T47D (cell line): ENCODE data around the gene HEMK1.

Source experiments
- DNase-seq, 2 experiments: peaks; one replicate each; pipeline versions ENCODE4 v3.0.0 to v3.0.0-alpha.2; 2011 to 2012; ENCODE audit warnings: low read depth in 1 of 2, low spot score in 1 of 2
- JUND ChIP-seq: IDR thresholded peaks from 2 replicates; pipeline ENCODE4 v1.6.1; 2012; ENCODE audit warnings: low read depth
- in situ Hi-C: cut with HindIII; loops from 2 replicates; pipeline ENCODE4 v1.10.0; 2016; ENCODE audit warnings: low sequenced_read_pairs, low pct_unique_long_range_greater_than_20kb

HEMK1 gene

GRCh38 chr3:50639055-50639494, 69.8 kb downstream of the HEMK1 start:
- in situ Hi-C loops = no loop called here
- DNase-seq = no peak
- TF ChIP-seq JUND = no peak

GRCh38 chr3:50642382-50642781, 73.1 kb downstream of the HEMK1 start:
- no peak for TF ChIP-seq JUND
- in situ Hi-C loops = no loop called here
- DNase-seq = no peak

GRCh38 chr3:50644561-50644960, 75.2 kb downstream of the HEMK1 start:
- TF ChIP-seq JUND = no peak
- DNase-seq = no peak
- in situ Hi-C loops = no loop called here

- in situ Hi-C loops = no loop called here
Measured at GRCh38 chr3:50645378-50645777, 76.1 kb downstream of the HEMK1 start.

More at GRCh38 chr3:50645378-50645777, 76.1 kb downstream of the HEMK1 start:
- TF ChIP-seq JUND = no peak
- no peak for DNase-seq
